UCSD-AML1 (cell line): ENCODE measurements around the gene TRIM16.
"Not testable (repeated sequence)": the region's sequence is repeated elsewhere in the genome, so short reads cannot be mapped to it uniquely, and the experiment has no call there.

Source experiments
- DNase-seq: peaks from one replicate; lab custom pipeline; 2025; ENCODE audit not compliant: unreplicated experiment; lab: John Stamatoyannopoulos, UW

TRIM16 gene

GRCh38 chr17:15619331-15620058 is 64.6 kb downstream of the TRIM16 start, which contains the start of gene FBXW10B:
TSS of gene FBXW10B (minus strand) at chr17:15619704. CDS start at chr17:15619512, 192 bp downstream.
- not testable (repeated sequence) for DNase-seq

- not testable (repeated sequence) for DNase-seq
These were observed 67.3 kb downstream of the TRIM16 start for GRCh38 chr17:15616828-15617227.

DNA sequence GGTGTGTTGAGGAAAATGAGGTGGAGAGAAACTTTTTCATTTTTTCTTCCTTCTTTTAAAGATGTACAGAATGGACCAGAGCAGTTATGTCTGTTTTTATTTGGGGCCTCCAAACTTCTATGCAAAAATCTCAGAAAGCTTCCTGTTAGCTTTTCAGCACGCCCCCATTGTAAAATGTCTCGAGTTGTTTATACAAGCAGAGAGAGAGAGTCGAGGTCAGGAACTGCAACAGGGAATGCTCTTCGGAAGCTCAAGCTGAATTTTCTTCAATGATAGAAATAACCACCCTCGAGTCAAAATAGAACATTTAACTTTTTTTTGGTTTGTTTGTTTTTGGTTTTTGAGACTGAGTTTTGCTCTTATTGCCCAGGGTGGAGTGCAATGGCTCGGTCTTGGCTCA is 68.3 kb downstream of the TRIM16 start:
- DNase-seq = not testable (repeated sequence)

DNA sequence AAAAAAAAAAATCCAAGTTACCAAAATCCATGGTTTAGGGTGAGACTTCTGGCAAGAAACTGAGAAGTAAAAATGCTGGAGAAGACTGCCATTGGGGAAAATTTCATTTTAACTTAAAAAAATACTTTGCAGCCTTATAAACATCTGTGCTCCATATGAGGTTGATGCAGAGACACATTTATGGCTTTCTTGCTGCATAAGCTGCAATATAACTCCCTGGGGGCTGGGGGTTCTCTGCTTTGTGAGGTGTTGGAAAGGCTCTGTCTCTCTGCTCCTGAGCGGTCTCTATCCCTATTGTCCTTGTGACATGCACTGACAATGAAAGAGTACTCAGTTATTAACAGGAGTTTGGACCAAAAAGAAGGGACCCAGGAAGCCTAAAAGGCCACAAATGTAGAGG is 71.0 kb downstream of the TRIM16 start:
- DNase-seq = not testable (repeated sequence)

DNA sequence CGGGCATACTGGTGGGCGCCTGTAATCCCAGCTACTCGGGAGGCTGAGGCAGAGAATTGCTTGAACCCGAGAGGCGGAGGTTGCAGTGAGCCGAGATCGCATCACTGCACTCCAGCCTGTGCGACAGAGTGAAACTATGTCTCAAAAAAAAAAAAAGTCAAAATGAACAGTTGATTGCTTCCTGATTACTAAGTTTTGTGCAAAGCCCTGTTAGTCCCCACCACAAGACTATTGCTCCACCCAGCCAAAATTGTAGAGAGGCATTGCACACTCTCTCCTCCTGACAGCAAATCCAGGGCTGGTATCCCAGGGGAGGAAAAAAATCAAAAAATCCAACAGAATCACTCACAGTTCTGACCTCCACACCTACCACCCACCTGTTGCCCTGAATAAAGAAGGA is 91.2 kb downstream of the TRIM16 start:
- not testable (repeated sequence) for DNase-seq

DNA sequence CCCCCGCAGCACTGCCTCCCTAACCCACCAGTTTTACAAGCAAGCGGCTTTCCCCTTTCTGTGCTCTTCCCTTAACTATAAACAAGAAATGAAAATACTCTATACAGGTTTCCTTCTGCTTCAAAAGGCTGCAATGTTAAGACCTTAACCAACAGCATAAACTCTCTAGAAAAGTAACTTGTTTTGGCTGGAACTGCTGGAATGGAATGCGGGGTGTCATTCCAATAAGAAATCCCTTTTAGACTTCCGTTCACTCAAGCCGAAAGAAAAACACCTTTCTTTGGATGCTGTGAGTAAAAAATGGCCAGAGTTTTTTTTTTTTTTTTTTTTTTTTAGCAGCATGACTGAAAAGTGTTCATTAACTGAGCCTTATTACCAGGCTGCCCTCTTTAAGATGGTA is 92.1 kb downstream of the TRIM16 start:
- not testable (repeated sequence) for DNase-seq

GRCh38 chr17:15590844-15591243 is 93.3 kb downstream of the TRIM16 start:
- not testable (repeated sequence) for DNase-seq

DNA sequence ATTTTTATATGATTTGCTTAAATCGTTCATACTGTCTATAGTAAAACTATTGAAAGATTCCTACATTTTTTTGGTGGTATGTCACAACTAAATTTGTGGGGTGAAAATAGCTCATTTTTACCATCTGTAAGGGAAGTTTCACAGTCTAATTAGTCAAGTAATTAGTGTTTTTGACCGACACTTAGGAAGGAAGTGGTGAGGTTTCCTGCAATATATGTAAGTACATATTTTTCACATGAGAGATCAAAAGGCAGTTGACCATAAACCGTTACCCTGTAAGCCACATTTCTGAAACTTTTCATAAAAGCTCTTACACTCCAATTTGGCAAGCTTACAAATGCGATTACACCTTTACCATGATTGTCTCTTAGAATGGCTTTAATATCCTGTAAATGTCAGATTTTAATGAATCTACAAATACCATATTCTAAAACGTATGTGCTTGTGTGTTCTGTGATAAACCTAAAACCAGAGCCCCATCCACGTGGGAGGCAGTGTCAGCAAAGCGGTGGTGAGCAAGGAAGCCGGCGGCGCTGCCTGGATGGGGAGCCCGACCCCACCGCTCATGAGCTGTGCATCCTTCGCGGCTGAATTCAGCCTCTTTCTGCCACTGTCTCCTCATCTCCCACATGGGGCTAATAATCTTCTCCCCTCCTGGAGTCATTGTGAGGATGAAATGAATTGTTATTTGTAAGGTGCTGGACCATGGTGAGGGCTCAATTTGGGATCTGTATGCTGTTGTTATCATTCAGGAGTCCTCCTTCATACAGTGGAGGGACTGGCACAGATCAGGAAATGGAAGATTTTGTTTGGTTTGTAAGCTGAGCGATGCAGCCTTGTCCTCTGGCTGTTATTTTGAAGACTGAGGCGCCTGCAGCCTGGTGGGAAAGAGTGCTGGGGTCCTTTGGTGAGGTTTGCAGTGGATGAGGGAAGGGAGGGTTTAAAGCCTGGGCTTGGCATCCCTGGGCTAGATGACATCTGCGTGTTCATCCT is 94.3 kb downstream of the TRIM16 start:
- not testable (repeated sequence) for DNase-seq

DNA sequence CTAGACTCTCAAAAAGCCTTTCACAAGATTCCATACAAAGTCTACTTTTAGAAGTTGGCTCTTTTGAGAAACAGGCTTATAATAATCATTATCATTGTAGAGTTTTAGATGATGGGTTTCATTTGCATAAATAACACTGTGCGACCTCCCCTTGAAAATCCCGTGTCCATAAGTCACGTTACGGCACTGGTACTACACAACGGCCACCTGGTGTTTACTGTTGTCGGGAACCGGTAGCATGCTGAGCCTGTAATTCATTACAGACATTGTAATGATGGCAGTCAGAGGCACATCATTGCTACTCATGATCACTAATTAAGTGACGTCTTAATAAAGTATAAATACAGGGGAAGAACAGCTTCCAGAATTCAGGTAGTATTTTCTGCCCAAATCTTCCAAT is 96.1 kb downstream of the TRIM16 start:
- not testable (repeated sequence) for DNase-seq

- not testable (repeated sequence) for DNase-seq
These were observed 100.8 kb downstream of the TRIM16 start for GRCh38 chr17:15583313-15583712.

GRCh38 chr17:15581462-15581861 is 102.6 kb downstream of the TRIM16 start:
- DNase-seq = not testable (repeated sequence)
